Chondrocyte (in vitro differentiated cells): ENCODE measurements around the gene NSD2. TPM values are rescaled to one million over a fixed set of nuclear protein-coding genes. Genes with fewer than 3 reads are reported as not detected.

Experiments used
- DNase-seq: peaks from one replicate; pipeline ENCODE4 v3.0.0; 2021; ENCODE audit warnings: mixed read lengths, low spot score
- H3K27ac Mint-ChIP-seq: one replicate; pipeline ENCODE4 v1.8.0; 2021; ENCODE audit warnings: mild to moderate bottlenecking, moderate library complexity, mixed read lengths; ENCODE audit not compliant: unreplicated experiment
- H3K27me3 Mint-ChIP-seq: 2 replicates; pipeline ENCODE4 v1.8.0; 2021; ENCODE audit warnings: low read depth, mixed read lengths
- H3K36me3 Mint-ChIP-seq: 2 replicates; pipeline ENCODE4 v1.8.0; 2021; ENCODE audit warnings: low read depth, mixed read lengths
- H3K4me1 Mint-ChIP-seq: 2 replicates; pipeline ENCODE4 v1.8.0; 2021; ENCODE audit warnings: low read depth, mild to moderate bottlenecking, mixed read lengths
- H3K4me3 Mint-ChIP-seq: one replicate; pipeline ENCODE4 v1.8.0; 2021; ENCODE audit warnings: mild to moderate bottlenecking, moderate library complexity, mixed read lengths; ENCODE audit not compliant: unreplicated experiment
- H3K9me3 Mint-ChIP-seq: 2 replicates; pipeline ENCODE4 v1.8.0; 2021; ENCODE audit warnings: low read depth, mixed read lengths
- long read RNA-seq: library from polyadenylated mRNA; stranded (forward); transcript quantifications from one replicate; pipeline ENCODE4 v2.0.0, GENCODE V29; 2021
- total RNA-seq: library from RNA; stranded (reverse); gene quantifications from 3 replicates; pipeline ENCODE4 v1.2.1, GENCODE V29; 2021
- TF ChIP-seq, protein P1 (sequence below): fragments of 200-600 bp; sonication (generic); IDR thresholded peaks from 2 replicates; pipeline ENCODE4 v1.5.0; 2021; ENCODE audit warnings: antibody characterized with exemption, mild to moderate bottlenecking, moderate library complexity

The NSD2 gene
- total RNA-seq, result 46.9 to 56.5 TPM (median 53.5 TPM) in 3 replicates
- long read RNA-seq, full-length matches to known transcripts, result 15 of 51 reads
- long read RNA-seq, partial matches to known transcripts, result 12 of 51 reads
- long read RNA-seq, other reads (novel, unspliced or antisense), result 24 of 51 reads

DNA sequence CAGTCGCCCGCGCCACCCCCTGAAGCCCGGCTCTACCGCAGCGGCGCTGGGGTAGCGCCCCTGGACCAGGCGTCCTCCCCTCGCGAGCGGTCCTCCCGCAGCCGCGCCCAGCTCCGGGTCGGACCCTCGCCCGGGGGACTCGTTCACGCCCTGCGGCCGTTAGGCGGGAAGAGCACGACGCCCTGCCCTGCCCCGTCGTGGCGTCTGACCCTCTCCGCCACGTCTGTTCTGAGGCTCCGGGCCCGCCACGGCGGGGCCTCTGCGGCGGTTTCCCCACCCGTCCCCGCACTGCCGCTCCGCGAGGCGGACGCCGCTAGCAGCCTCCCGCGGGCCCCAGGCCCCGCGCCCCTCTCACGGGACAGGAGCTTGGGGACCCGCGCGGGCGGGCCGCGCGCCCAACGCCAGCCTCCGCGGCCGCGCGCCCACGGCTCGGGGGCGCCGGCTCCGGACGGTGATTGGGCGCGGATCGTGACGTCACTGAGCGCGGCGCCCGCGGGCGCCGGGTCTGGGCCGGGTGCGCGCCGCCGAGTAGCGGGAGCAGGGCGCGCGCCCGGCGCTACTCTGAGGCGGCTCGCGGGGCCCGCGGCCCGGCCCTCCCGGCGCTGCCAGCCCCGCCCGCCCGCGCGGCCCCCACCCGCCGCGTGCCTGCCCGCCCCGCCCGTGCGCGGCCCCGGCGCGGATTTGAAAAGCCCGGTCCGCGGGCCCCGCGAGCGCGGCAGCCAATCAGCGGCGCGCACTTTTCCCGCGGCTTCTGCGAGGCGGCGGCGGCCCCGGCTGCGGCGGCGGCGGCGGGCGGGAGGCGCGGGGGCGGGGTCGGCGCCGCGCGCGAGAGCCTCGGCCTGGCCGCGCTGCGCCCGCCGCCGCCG, at the start of gene NSD2:
Gene NSD2 (plus strand): TSS at position 816 of the 866 bp plus-strand sequence. CDS start 29,262 bp downstream, outside the sequence.
- Mint-ChIP-seq H3K4me1 (peaks cover 28% of the 10 kb centered on the region), H3K4me3 (peak within 1 kb of the TSS; percentile 77), H3K36me3 (no peaks in the 10 kb centered on the region), H3K27me3 (no peaks in the 10 kb centered on the region), H3K27ac (peak within 1 kb of the TSS; percentile 94), H3K9me3 (no peaks in the 10 kb centered on the region)
- TF ChIP-seq, protein P1, sequence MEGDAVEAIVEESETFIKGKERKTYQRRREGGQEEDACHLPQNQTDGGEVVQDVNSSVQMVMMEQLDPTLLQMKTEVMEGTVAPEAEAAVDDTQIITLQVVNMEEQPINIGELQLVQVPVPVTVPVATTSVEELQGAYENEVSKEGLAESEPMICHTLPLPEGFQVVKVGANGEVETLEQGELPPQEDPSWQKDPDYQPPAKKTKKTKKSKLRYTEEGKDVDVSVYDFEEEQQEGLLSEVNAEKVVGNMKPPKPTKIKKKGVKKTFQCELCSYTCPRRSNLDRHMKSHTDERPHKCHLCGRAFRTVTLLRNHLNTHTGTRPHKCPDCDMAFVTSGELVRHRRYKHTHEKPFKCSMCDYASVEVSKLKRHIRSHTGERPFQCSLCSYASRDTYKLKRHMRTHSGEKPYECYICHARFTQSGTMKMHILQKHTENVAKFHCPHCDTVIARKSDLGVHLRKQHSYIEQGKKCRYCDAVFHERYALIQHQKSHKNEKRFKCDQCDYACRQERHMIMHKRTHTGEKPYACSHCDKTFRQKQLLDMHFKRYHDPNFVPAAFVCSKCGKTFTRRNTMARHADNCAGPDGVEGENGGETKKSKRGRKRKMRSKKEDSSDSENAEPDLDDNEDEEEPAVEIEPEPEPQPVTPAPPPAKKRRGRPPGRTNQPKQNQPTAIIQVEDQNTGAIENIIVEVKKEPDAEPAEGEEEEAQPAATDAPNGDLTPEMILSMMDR, result peak; percentile 26
- DNase-seq, result no peak

DNA sequence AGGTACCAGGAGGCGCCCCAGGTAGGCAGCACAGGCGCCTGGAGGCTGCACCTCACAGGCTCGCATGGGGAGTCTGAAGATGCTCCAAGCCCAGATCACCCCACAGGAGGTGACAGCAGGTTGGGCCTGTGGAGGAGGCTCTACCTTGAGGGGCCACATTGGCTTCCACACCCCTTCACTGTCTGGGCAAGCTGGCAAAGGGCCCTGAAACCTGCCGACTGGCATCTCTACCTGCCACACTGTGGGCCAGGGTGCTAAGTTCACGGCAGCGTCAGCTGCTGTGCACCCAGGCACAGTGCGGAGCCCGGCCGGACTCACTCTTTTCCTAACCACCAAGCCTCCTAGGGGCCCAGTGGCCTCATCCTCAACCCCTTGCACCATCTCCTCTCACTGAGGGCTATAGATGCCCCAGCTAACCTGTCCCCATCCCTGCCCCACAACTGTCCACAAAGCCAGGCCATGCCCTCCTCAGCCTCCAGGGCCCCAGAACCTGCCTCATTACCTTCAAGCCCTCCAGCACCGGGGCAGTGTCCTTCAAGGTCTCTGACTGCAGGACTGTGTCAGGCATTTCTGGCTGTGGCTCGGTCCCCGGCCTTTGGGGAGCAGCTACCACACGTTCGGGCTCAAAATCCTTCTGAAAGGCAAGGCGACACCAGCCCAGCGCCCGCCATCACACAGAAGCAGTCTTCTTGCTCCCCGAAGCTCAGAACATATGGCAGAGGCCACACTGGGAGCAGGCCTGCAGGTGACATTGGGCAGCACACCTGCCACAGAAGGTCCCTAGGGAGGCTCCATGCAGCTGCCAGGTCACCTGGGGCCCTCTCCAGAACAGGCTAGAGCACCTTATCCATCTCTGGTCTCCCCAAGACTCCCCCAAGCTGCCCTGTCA, 49.3 kb upstream of the NSD2 start:
- Mint-ChIP-seq H3K27me3 (no peaks in the 10 kb centered on the region), H3K9me3 (no peaks in the 10 kb centered on the region), H3K36me3 (peaks cover 29% of the 10 kb centered on the region), H3K4me1 (no peaks in the 10 kb centered on the region), H3K4me3 (no peak overlapping the region), H3K27ac (no peak overlapping the region)
- DNase-seq, result no peak
- TF ChIP-seq, protein P1, result no peak

DNA sequence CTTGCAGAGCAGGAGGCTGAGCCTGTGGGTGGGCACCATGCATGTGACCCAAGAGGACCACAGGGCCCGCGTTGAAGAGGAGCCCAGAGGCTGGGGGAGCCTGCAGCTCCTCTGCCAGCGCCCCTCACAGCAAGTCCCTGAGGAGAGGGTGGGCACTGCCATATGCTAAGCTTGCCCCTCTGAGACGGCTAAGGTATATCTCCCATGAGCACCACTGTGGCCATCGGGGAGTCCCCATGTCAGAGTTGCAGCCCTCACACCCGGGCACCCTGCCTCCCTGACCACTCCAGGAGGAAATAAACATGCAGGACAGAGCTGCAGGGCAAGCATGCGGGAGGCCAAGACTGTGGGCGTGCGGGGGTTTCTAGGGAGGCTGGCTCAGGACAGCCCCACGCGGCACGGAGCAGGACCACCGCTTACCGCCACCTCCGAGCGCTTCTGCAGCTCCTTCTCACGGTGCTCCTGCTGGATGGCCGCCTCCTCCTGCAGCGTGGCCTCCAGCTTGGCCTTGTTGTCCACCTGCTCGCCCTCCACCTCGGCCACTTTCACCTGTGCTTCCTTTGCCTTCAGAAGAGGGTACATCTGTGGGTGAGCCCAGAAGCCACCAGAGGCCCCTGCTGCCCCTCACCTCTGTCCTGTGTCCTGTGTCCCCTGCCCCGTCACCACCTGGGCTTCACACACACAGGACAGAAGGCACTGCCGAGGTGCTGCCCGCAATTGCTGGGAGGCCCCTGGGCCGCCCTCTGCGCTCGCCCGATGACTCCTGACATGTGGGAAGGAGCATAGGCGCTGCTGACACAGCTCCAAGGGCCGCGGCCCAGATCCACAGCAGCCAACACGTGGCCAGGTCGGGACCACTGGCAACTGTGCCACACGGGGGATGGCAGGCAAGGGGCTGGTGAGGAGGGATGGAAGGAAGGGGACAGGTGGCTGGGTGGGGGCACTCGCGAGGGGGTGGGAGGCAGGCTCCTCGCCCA, 48.3 kb upstream of the NSD2 start:
- peaks cover 27% of the 10 kb centered on the region for H3K36me3 Mint-ChIP-seq
- H3K4me1 Mint-ChIP-seq, result no peaks in the 10 kb centered on the region
- no peaks in the 10 kb centered on the region for H3K27me3 Mint-ChIP-seq
- TF ChIP-seq, protein P1, result no peak
- H3K4me3 Mint-ChIP-seq, result no peak overlapping the region
- no peaks in the 10 kb centered on the region for H3K9me3 Mint-ChIP-seq
- no peak for DNase-seq
- H3K27ac Mint-ChIP-seq, result no peak overlapping the region

DNA sequence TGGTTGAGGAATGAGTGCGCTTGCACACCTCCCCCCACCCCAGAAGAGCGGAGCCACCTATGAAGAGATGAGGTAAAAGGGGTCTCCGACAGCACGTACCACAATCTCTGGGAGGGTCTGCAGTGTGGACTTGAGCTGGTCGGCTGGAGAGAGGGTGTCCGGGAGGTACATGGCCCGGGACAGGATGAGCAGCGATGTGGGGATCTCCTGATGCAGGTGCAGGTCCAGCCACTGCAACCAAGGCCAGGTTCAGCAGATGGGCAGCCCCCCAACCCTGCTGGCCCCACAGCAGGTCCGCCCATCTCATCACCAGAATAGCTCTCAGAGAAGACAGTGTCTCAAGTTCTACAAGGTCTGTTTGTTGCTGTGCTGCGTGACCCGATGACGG, 47.7 kb upstream of the NSD2 start:
- H3K4me1 Mint-ChIP-seq, result no peaks in the 10 kb centered on the region
- DNase-seq, result no peak
- H3K27me3 Mint-ChIP-seq, result no peaks in the 10 kb centered on the region
- TF ChIP-seq, protein P1, result no peak
- H3K4me3 Mint-ChIP-seq, result no peak overlapping the region
- no peak overlapping the region for H3K27ac Mint-ChIP-seq
- H3K36me3 Mint-ChIP-seq, result peaks cover 25% of the 10 kb centered on the region
- no peaks in the 10 kb centered on the region for H3K9me3 Mint-ChIP-seq
